NCI-H345 treated with DMSO at 0.1 percent for 48 hours (cell line): ENCODE data around the gene PIGL.
"Not testable (repeated sequence)": the region's sequence is repeated elsewhere in the genome, so short reads cannot be mapped to it uniquely, and the experiment has no call there.

Source experiments
- DNase-seq: peaks from one replicate; lab custom pipeline; 2025; ENCODE audit not compliant: unreplicated experiment; lab: John Stamatoyannopoulos, UW

The PIGL gene

DNA sequence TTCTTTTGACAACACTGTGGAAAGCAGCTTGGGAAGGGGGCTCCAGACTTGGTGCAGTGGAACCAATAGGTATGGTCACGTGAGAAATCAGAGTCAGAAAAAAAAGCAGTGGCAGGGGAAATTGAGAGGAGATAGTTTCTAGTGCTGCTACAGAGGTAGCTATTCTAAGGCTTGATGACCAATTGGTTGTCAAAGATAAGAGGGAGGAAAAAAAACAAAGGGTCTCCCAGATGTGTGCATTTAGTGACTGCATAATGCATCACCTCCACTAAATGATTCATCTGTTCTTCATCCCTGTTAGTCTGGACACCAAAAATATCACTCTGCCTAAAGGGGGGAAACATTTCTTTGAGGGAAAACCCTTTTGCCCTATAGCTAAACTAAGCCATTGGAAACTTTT is 56.5 kb downstream of the PIGL start:
- no peak for DNase-seq

DNA sequence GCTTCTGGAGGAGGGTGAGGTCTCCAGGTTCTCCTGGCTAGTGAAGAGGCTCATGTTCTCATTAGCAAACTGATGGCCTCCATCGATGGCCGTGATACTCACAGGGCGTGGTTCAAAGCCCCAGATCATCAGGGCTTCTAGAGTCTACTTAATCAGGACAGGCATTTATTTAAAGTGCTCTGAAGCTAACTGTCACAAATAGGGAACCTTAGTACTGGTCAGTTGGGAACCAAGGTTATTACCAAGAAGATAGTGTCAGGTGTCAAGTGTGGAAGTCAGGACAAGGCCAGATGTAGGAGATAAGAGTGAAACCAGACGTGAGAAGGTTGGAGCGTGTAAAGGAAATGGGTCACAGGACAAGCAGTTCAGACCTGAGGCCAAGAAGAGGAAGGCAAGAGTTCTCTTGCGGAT is 56.9 kb downstream of the PIGL start:
- no peak for DNase-seq

DNA sequence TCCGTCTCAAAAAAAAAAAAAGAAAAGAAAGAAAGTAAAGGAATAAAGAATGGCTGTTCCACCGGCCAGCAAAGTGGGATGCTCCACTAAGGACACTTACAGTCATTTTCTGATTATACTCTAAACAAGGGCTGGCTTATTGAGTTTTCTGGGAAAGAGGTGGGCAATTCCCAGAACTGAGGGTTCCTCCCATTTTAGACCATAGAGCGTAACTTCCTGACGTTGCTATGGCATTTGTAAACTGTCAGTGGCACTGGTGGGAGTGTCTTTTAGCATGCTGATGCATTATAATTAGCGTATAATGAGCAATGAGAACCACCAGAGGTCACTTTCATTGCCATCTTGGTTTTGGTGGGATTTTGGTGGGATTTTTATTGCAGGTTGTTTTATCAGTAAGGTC is 58.0 kb downstream of the PIGL start:
- no peak for DNase-seq

DNA sequence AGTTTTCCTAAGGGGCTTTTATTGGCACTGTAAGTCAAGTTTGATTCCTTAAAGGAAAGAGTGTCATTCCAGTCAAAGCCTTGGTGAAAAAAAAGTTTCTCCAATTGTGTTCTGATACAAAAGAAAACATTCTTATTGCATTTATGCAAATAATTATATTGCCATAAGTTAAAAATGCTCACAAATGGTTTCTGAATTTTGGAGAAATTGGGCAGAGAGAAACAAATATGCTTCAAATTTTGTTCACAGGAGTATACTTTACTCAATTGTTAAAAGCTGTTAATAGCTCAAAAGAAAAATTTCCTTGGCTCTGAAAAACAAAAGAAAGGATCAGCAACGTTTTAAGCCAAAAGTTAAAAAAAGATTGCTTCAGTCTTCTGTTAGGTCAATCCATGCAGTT is 60.2 kb downstream of the PIGL start:
- no peak for DNase-seq

DNA sequence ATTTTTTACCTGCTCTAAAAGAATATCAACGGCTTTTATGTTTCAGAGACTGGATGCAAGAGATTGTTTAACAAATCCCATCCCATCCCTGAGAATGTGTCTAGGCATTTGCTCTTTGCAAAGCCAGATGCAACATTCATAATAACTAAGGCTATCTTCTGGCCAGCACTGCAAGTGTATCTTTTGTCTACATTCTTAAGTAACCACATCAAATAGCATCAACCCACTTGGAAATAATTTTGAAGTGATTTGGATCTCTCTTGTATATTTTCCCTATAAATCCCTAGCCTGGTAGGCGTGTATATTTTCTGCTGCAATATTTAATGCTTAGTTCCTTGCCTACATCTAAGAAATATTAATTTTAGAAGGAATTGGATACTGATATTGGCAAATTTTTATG is 64.3 kb downstream of the PIGL start:
- no peak for DNase-seq

DNA sequence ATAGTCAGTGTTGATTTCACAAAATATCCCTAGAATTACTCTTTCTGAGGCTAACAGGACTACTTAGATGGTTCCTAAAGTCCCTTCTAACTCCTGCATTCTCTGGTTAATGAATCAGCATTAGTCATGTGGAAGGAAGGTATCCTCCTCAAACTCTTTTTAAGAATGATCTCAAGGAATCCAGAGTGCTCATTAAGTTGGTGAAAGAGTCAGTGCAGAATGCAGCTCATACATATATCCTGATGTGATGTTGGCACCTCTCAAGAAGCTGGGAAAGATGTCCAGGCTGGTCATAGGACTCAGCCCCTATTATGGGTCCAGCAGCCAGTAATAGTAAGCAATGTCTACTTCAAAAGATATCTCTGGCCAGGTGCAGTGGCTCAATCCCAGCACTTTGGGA is 65.5 kb downstream of the PIGL start:
- DNase-seq: no peak

DNA sequence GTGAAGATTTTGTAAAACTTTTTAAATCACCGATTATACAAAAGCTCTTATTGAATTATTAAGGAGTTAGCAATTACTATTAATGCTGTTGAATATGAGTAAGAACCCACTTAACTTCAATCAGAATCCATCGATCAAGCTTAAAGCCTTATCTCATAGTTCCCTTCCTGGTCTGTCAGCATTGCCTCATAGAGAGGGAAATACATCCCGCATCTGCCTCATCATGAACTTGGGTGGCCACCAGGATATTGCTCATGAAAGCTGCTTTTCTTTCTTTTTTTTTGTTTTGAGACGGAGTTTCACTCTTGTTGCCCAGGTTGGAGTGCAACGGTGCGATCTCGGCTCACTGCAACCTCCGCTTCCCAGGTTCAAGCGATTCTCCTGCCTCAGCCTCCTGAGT is 66.7 kb downstream of the PIGL start:
- no peak for DNase-seq

DNA sequence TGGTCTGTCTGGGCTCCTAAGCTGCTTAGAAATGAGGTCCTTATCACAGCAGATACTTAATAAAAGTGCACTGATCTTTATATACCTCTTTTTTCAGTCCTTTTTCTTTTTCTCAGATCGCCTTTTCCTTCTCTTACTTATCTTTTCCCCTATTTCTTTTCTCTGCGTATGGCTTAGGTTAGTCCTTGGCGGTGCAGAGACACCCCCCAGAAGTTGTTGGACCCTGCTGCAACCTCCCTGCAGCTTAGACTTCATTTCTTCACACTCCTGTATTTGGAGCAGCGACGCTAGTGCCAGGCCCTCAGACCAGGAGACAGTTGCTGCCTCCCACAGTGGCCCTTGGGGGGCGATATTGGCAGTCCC is 68.6 kb downstream of the PIGL start:
- DNase-seq: no peak

DNA sequence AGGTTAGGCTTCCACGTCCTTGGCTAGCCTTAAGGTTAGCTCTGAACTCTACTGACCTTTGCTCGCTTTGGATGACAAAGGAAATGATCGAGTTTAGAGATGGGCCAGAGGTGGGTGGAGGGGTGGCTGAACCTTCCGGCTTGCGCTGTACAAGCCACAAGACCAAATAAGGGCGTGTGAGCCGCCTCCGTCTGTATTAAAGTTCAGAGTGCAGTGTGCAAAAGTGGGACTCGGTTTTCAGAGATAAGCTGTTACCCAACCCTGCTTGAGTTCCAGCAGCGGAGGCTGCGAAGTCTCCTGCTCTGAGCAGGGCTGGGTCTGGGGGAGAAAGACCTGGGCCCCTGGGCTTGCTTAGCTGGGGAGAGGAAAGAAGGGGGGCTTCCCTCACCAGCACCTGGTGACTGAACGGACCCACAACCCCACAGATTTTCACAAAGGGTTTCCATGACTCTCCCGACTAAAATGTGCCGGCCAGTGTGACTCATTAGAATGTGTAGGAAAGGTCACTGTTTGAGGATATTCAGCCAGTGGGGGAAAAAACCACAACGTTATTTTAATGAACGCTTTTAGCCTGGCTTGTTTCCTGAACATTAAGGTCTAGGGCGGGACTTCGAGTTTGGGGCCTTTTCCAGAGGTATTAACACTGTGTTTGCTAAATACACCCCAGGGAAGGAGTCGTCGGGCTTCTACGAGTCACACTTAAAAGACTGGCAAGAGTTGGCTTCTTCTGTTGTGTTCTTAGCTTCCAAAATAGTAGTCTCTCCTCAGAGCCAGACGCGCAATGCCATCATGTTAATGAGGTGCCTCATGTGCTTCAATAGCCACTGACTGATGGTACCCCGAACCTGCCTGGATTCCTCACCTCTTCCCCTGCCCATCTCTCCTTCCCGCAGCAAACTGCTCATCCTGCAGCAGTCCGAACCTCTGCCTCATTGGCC is 69.3 kb downstream of the PIGL start:
- DNase-seq: no peak

DNA sequence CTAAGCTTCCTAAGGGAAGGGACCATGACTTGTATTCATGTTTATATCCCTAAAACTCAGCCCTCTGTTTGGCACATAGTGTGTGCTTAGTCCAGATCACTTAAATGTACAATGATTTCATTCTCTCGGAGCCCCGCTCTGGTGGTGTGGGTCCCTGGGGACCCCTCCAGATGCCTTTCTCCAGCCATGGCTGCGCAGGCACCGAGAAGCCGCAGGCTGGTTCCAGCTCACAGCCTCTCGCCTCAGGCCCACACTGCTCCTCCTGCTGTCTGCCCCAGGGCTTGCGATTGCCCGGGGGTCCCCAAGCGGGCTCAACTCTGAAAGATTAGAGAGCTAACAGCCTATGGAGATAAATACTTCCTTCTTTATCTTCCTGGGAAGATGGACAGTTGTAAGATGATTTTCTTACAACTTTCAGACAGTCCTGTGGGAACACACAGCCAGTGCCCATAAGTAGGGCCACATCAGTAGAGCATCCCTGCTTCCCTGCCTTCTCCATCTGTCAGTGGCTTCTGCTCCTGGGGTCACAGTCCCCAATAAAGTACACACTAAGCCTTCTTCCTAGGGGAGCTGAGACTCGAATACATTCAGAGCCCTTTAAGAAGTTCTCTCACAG is 70.0 kb downstream of the PIGL start:
- no peak for DNase-seq

DNA sequence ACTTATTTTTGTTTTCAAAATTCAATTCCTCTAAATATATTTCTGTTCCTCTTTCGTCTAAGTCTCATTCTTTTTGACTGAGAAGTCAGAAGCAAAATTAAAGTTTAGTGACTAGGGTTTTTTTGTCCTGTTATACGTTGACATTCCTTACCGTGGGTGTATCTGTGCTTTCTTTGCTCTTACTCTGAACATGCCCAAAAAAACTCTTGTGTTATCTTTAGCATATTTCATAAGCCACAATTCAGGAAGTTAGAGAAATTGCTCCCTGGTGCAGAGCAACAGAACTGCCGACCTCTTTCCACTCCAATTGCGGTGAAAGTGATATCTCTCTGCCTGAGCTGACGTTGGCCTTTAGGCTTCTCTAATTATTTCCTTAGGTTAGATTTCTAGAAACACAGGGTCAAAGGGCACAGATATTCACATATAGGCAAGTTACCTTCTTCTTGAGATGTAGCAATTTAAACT is 70.6 kb downstream of the PIGL start:
- DNase-seq: no peak

DNA sequence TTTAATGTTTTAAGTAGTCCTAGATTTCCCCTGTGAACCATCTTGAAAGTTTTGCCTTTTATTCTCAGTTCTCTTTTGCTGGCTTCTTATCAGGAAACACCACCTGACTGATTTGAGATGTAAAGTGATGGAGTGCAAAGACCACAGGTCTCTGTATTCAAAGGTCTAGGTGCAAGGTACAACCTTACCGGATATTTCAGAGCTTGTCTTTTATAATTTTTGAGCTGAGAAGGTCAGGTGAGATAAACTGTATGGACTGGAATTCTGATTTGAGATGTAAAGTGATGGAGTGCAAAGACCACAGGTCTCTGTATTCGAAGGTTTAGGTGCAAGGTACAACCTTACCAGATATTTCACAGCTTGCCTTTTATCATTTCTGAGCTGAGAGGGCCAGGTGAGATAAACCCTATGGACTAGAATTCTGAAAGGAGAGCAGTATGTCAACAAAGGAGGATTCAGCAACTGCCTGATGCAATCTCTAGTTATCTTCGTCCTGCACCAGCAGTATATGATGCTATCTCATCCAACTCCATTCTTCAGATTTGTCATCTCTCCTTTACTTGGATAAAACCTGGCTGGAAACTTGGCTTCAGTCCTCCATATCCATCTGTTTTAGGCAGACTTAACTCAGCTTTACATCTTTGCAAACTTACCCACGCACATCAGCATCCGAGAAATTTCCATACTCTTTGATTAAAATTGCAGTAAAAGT is 72.0 kb downstream of the PIGL start:
- DNase-seq: no peak

DNA sequence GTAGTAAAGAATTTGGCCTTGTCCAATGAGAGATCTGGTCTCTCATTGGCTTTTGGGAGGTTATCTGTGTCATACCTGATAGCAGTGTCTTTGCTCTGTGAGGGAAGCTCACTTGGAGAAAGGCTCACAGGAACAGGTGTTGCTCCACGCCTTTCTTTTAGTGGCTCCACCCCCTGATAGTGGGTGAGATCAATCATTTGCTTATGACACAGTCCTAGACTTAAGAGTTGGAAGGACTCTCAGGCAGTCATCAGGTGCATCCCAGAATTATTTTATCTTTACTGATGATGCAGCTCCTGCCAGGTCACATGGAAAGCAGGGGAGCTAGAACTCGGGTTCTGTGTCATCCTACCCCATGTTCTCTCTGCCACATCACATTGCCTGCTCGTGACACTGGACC is 76.9 kb downstream of the PIGL start:
- DNase-seq: no peak

DNA sequence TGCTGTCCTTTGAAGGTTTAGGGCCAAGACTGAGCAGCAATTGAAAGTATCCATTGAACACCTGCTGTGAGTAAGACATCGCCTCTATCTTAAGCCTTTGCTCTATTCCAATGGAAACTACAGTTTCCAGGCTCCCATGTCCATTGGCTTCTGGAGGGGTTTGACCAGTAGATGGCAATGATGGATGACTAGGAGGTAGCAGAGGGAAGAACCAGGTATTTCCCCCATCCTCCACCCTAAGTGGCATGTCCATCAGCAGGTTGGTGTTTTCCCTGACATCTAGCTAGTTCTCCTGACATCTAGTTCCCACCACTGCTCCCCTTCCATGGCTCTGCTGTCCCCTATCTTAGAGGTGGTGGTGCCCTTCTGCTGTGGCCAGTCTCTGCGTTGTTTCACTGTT is 77.5 kb downstream of the PIGL start:
- DNase-seq: no peak

DNA sequence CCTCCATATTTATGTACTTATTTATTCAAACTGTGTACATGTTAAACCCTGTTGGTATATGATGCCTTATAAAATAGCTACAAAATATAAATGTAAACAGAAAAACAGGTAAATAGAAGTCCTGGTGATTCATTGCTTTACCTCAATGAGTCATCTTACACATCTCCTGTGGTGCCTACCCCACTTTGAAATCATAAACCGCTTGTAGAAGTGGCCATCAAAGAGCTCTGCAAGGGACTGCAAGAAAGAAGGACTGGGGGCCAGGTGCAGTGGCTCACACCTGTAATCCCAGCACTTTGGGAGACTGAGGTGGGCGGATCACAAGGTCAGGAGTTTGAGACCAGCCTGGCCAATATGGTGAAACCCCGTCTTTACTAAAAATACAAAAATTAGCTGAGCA is 79.1 kb downstream of the PIGL start:
- DNase-seq: not testable (repeated sequence)

DNA sequence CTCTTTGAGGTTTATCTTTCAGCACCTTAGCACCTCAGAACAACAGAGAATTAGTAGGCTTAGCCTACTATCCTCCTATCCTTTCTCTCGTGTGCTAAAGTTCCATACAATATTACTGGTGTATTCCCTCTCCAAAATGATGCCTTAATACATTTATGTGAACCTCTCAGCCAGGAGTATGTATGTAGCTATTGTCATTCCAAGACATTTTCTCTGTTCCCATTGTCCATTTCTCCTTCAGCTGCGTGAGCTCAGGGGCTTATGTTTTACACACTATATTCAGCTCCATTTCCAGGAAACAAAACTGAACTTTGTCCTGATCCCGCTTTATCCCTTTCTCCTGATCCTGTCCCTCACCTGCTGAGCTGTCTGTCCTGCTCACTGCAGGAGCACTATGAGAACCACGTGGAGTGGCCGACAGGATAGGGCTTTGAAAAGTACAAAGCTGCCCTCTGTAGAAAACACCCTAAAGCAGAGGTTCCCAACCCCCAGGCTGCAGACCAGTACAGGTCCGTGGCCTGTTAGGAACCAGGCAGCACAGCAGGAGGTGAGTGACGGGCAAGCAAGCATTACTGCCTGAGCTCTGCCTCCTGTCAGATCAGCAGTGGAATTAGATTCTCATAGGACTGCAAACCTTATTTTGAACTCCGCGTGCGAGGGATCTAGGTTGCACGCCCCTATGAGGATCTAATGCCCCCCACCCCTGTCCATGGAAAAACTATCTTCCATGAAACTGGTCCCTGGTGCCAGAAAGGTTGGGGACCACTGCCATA is 80.5 kb downstream of the PIGL start:
- no peak for DNase-seq

DNA sequence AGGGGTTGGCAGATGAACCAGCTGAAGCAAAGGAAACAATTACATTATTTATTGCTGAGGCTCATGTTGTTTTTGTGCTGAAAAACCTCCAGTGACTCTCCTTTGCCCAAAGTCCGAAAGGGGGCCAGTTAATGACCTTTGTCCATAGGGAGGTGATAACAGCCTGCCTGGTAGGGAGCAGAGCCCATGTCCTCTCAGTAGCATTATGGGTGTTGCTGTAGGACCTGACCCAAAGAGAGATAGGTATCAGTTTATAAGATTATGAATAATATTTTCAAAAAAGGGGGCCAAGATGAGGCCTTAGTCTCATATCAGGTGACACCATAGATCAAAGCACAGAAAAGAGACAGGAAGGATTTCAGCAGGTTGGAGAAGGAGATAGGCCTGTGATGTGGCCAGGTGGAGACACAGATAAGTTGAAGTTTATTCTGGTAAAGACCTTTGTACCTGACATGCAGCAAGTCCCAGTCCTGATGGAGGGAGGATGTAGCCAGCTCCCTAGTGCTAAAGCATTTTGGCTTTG is 81.2 kb downstream of the PIGL start:
- DNase-seq: no peak

DNA sequence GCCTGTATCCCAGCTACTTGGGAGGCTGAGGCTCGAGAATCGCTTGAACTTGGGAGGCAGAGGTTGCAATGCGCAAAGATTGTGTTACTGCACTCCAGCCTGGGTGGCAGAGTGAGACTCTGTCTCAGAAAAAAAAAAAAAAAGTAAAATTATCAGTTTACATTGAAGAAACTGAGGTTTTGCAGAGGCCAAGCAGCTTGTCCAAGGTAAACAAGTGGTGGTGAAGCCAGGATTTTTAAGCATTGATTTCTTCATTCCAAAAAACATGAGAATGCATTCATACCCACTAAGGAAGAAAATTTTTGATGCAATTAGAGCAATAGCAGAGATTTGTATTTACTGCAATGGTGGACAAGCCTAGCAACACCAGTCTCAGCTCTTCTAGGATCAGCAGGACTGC is 83.5 kb downstream of the PIGL start:
- DNase-seq: no peak

DNA sequence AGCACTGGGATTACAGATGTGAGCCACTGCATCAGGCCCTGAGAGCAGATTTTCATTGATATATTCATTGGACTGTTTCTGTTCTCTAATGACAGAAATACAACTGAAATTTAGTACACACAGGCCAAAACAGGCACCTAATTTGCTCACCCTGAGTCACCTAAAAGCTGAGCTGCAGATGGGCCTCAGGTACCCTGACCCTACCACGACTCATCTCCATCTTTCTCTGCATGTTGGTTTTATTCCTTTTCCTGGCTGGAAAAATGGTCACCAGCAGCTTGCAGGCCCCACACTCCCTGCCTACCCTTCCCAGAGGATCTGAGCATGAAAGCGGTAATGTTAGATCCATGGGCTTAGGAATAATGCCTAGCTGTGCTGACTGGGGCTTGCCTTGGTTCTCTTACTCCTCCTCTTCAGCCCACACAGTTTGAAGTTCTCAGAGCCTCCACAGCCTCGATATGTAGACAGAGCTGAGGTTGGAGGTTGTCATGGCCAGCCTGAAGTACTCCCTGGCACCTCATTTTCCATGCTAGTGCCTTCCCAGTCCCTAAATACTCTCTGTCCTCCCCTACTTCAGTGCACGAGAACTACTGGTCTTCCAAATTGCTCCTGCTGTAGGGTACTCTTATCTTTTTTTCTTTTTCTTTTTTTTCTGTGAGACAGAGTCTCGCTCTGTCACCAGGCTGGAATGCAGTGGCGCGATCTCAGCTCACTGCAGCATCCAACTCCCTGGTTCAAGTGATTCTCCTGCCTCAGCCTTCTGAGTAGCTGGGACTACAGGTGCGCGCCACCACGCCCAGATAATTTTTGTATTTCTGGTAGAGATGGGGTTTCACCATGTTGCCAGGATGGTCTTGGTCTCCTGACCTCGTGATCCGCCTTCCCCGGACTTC is 85.2 kb downstream of the PIGL start:
- no peak for DNase-seq

DNA sequence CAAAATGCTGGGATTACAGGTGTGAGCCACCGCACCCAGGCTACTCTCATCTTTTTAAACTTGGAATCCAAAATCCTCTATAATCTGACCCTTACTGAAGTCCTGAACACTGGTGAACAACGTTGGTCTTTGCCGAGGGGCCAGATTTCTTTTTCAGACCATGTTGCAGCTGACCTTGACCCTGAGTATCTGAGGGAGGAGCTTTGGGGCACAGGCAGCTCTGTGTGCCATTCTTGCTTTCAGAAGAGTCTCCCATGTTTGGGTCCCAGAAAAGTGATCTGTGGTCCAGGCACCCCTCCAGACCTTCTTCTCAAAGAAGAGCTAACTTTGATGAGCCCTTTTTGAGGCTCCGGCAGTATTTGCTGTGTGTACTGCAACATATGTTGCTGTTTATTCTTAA is 85.8 kb downstream of the PIGL start:
- no peak for DNase-seq
